BJ (cell line): ENCODE data around the gene HPCAL1. TPM values are rescaled to one million over a fixed set of nuclear protein-coding genes. Genes with fewer than 3 reads are reported as not detected.

Experiments
- CTCF ChIA-PET: fragments of 350-600 bp; formaldehyde crosslinking; extraction: SDS; loops from one replicate; lab custom pipeline; 2021; ENCODE audit warnings: antibody characterized with exemption, inconsistent platforms; lab: Yijun Ruan, JAX
- POLR2A ChIA-PET: fragments of 300-600 bp; sonication (Branson Sonifier 250); formaldehyde crosslinking; extraction: SDS; loops from one replicate; lab custom pipeline; 2021; ENCODE audit warnings: antibody characterized with exemption; lab: Charles Lee
- DNase-seq: peaks from one replicate; pipeline ENCODE4 v3.0.0-alpha.2; 2011; ENCODE audit warnings: low read depth
- H3K27me3 ChIP-seq: 2 replicates; pipeline ENCODE4 v1.6.0; 2011; ENCODE audit warnings: low read length; ENCODE audit not compliant: control insufficient read depth, insufficient read depth
- H3K36me3 ChIP-seq: 2 replicates; pipeline ENCODE4 v1.5.1; 2011; ENCODE audit warnings: low read length; ENCODE audit not compliant: control insufficient read depth, insufficient read depth
- H3K4me3 ChIP-seq: 2 replicates; pipeline ENCODE4 v1.5.1; 2011; ENCODE audit warnings: low read depth, mild to moderate bottlenecking, control low read depth, low read length
- polyA plus RNA-seq: library from polyadenylated mRNA; depleted of rRNA; stranded (reverse); fragments of >200 nt; gene quantifications from 2 replicates; pipeline ENCODE4 v1.2.3, GENCODE V29; 2011
- TF ChIP-seq, protein P1 (sequence below): IDR thresholded peaks from 2 replicates; pipeline ENCODE4 v1.5.1; 2011; ENCODE audit warnings: low read depth, mild to moderate bottlenecking, control low read depth, inconsistent platforms, low read length, moderate library complexity; ENCODE audit not compliant: insufficient read depth

HPCAL1 gene
- polyA plus RNA-seq, 1 experiment = 17.6 TPM

DNA sequence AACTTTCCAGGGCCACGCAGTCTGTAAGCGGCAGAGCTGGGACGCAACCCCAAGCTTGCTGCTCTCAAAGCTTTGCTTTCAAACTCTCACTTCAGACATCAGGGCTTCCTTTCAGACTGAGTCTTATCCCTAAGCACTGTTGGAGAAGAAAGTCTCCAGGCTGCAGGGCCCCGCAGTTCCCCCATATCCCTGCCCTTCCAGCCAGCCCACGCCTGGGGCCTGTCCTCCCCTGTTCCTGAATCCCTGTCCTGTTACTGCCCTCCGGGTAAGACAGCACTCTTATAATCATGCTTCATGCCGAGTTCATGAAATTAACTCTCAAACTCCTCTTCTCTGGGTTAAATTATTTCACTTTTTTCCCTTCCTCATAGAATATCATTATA lies 37.9 kb downstream of the HPCAL1 start:
- no peaks in the 10 kb centered on the region for H3K27me3 ChIP-seq
- no peak overlapping the region for H3K4me3 ChIP-seq
- ChIA-PET CTCF (no interaction called here), POLR2A (no interaction called here)
- TF ChIP-seq, protein P1, sequence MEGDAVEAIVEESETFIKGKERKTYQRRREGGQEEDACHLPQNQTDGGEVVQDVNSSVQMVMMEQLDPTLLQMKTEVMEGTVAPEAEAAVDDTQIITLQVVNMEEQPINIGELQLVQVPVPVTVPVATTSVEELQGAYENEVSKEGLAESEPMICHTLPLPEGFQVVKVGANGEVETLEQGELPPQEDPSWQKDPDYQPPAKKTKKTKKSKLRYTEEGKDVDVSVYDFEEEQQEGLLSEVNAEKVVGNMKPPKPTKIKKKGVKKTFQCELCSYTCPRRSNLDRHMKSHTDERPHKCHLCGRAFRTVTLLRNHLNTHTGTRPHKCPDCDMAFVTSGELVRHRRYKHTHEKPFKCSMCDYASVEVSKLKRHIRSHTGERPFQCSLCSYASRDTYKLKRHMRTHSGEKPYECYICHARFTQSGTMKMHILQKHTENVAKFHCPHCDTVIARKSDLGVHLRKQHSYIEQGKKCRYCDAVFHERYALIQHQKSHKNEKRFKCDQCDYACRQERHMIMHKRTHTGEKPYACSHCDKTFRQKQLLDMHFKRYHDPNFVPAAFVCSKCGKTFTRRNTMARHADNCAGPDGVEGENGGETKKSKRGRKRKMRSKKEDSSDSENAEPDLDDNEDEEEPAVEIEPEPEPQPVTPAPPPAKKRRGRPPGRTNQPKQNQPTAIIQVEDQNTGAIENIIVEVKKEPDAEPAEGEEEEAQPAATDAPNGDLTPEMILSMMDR = no peak
- no peak for DNase-seq
- H3K36me3 ChIP-seq = no peaks in the 10 kb centered on the region

DNA sequence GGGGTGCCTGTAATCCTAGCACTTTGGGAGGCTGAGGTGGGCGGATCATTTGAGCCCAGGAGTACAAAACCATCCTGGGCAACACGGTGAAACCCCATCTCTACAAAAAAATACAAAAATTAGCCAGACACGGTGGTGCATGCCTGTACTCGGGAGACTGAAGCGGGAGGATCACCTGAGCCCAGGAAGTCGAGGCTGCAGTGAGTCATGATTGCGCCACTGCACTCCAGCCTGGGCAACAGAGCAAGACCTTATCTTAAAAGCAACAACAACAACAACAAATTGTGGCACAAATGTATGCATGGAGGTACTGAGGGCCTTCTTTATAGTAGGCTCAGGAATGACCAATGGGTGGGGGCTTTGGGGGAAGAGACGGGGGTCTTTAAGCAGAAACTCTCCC lies 38.5 kb downstream of the HPCAL1 start:
- POLR2A ChIA-PET = no interaction called here
- Histone ChIP-seq H3K27me3 (no peaks in the 10 kb centered on the region), H3K4me3 (no peak overlapping the region), H3K36me3 (no peaks in the 10 kb centered on the region)
- TF ChIP-seq, protein P1 = no peak
- CTCF ChIA-PET = no interaction called here
- no peak for DNase-seq

DNA sequence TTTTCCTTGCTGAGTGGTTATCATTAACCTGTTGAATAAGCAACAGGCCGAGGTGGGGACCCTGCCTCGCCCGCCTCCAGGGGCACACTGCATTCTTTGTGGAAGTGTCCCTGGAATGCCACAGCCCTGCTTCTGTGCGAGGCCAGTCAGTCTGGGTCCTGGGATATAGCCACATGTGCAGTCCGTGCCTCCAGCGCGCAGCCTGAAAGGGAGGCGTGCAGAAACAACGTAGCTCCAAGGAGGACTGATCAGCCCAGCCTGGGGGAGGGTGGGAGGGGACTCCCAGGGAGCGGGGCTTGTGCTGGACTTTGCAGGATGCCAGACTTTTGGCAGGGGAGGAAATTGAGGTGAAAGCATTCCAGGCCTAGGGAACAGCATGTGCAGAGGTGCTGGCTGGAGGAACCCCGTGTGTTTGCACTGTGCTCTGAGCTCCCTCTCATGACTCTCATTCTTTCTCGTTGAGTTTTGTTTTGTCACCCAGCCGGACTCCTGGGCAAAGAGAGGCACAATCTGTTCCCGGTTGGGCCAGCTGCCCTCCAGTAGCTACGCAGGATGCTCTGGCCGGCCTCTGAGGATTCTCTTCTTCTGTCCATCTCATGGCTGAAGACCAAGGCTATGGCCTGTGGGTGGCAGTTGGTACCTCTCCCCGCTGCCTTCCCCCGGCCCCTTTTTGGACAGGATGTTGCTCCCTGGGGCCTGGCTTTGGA lies 39.7 kb downstream of the HPCAL1 start:
- Histone ChIP-seq H3K36me3 (no peaks in the 10 kb centered on the region), H3K4me3 (no peak overlapping the region), H3K27me3 (no peaks in the 10 kb centered on the region)
- no peak for DNase-seq
- POLR2A ChIA-PET = no interaction called here
- CTCF ChIA-PET = interaction anchor here (1.3 kb wide), 1 partner anchor 48 kb away, joined by 4 read pairs; no protein-coding TSS in a partner anchor
- TF ChIP-seq, protein P1 = no peak

DNA sequence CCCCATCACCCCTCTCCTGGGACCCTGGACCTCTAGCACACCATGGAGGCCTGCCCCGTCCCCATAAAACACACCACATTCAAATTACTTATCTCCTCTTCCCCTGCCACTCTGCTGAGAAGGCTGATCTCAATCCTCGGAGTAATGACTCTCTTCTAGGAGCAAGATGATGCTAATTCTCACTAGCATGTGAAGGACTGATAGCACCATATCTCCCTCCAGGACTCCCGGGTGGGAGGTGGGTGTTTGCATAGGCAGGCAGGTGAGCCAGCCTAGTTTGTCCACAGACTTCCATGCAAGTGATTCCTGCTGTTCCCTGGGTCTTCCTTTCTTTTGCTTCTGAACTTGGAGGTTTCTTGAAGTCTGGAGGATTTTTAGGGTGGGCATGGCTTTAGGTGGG lies 40.5 kb downstream of the HPCAL1 start:
- TF ChIP-seq, protein P1 = no peak
- DNase-seq = no peak
- H3K4me3 ChIP-seq = no peak overlapping the region
- H3K36me3 ChIP-seq = no peaks in the 10 kb centered on the region
- ChIA-PET CTCF (interaction anchor here (1.3 kb wide), 1 partner anchor 47 kb away, joined by 4 read pairs; no protein-coding TSS in a partner anchor), POLR2A (no interaction called here)
- no peaks in the 10 kb centered on the region for H3K27me3 ChIP-seq

DNA sequence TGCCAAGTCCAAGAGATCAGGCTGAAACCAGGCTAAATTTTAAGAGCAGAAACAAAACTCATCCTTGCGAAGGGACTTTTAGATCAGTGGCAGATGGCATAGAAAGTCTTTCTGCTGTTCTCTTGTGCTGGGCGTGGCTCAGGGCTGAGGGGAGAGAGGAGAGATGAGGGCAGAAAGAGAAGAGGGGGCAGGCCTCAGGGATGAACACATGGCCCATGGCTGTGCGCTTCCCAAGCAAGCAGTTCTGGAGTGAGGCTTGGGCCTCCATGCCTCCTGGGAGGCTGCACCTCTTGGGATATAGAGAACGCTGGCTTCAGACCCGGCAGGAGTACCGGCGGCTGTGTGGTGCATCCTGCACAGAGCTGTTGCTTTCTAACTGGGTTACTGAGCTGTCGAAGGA lies 41.0 kb downstream of the HPCAL1 start:
- DNase-seq = no peak
- TF ChIP-seq, protein P1 = no peak
- POLR2A ChIA-PET = no interaction called here
- H3K27me3 ChIP-seq = no peaks in the 10 kb centered on the region
- no peak overlapping the region for H3K4me3 ChIP-seq
- H3K36me3 ChIP-seq = no peaks in the 10 kb centered on the region
- CTCF ChIA-PET = no interaction called here
